ENCODE results near the gene ORAI1.

DNA sequence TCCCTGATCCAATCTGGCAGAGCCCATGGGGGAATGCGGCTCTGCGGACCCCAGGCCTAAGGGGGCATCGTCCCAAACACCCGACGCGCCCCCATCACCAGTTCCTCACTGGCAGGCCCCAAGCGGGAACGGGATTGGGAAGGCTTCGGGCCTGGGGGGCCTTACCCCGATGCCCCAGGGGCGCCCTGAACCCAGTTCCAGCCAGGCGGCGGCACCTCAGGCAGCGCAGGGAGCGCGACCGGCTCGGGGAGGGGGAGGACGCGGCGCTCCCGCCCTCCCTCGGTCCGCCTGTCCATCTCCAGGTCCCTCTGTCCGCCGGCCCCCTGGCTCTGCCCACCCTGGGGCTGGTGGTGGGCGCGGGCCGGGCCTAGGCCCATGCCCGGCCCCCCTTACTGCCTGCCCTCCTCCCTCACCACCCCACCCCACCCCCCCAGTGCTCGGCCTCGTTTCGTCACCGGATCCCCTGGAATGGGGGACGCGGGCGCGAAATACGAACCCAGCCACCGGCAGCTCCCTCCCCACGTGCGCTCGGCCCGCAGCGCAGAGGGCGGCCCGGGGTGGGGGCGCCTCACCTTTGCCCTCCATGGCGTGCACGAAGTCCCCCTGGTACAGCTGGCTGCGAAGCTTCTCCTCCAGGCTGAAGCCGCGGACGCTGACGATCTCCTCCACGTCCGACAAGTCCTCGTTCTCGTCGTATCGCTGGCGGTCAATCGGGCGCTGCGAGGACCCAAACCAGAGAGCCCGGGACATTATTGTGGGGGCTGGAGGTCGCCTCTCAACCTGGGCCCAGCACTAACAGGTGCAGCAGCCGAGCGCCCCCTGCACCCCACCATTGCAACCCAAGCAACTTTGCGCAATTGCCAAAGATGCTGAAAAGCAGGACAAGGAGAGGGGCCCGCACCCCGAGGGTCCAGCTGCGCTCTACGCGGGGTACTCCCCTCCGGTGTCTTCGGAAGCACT is 47.8 kb upstream of the ORAI1 start:
- TF ChIP-seq, protein P1, sequence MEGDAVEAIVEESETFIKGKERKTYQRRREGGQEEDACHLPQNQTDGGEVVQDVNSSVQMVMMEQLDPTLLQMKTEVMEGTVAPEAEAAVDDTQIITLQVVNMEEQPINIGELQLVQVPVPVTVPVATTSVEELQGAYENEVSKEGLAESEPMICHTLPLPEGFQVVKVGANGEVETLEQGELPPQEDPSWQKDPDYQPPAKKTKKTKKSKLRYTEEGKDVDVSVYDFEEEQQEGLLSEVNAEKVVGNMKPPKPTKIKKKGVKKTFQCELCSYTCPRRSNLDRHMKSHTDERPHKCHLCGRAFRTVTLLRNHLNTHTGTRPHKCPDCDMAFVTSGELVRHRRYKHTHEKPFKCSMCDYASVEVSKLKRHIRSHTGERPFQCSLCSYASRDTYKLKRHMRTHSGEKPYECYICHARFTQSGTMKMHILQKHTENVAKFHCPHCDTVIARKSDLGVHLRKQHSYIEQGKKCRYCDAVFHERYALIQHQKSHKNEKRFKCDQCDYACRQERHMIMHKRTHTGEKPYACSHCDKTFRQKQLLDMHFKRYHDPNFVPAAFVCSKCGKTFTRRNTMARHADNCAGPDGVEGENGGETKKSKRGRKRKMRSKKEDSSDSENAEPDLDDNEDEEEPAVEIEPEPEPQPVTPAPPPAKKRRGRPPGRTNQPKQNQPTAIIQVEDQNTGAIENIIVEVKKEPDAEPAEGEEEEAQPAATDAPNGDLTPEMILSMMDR (IDR thresholded peaks at IDR 0.05; ENCODE audit: low read depth, low read length), result no peak
- TF ChIP-seq, protein P2, sequence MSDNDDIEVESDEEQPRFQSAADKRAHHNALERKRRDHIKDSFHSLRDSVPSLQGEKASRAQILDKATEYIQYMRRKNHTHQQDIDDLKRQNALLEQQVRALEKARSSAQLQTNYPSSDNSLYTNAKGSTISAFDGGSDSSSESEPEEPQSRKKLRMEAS (IDR thresholded peaks at IDR 0.05; ENCODE audit: low read depth, low read length), result no peak
- TF ChIP-seq POLR2A (IDR thresholded peaks at IDR 0.05; ENCODE audit: extremely low read depth, insufficient read length) (no peak), MYC (IDR thresholded peaks at IDR 0.05; ENCODE audit: low read depth, low read length) (no peak)

Measured in NB4 (cell line).